PC-3 (cell line): ENCODE data around the gene D2HGDH.

ENCODE experiments used
- EZH2 ChIP-seq: fragments of 300-600 bp; sonication (generic); IDR thresholded peaks from one replicate; pipeline ENCODE4 v1.6.1; 2017; ENCODE audit warnings: antibody characterized with exemption, mild to moderate bottlenecking, low read length; ENCODE audit not compliant: unreplicated experiment
- EZH2phosphoT487 ChIP-seq: fragments of 300-600 bp; sonication (generic); IDR thresholded peaks from 2 replicates; pipeline ENCODE4 v1.6.1; 2018; ENCODE audit warnings: mild to moderate bottlenecking, antibody characterized with exemption, low read length, borderline replicate concordance
- TF ChIP-seq, protein P1 (sequence below): fragments of 300-600 bp; sonication (generic); conservative IDR thresholded peaks from 2 replicates; pipeline ENCODE4 v1.5.1; 2017; ENCODE audit warnings: antibody characterized with exemption, low read depth, mild to moderate bottlenecking, low read length

DNA sequence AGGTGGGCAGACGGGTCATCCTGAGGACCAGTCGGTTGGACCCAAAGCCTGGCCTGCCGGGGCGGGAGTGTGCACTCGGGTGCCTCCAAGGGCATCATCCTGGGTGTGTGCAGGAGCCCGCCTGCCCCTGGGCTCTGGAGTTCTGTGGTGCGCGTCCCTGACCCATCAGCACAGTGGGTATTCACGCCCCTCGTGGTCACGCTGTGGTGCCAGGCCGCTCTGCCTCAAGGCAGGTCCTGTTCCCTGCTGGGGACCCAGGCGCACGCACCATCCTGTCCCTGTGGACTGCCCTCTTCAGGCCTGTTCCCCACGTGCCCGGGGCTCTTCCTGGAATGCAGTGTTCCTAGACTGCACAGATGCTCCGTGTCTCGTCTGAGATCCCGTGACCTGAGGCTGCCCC lies 14.3 kb upstream of the D2HGDH start:
- TF ChIP-seq EZH2phosphoT487: no peak
- TF ChIP-seq, protein P1, sequence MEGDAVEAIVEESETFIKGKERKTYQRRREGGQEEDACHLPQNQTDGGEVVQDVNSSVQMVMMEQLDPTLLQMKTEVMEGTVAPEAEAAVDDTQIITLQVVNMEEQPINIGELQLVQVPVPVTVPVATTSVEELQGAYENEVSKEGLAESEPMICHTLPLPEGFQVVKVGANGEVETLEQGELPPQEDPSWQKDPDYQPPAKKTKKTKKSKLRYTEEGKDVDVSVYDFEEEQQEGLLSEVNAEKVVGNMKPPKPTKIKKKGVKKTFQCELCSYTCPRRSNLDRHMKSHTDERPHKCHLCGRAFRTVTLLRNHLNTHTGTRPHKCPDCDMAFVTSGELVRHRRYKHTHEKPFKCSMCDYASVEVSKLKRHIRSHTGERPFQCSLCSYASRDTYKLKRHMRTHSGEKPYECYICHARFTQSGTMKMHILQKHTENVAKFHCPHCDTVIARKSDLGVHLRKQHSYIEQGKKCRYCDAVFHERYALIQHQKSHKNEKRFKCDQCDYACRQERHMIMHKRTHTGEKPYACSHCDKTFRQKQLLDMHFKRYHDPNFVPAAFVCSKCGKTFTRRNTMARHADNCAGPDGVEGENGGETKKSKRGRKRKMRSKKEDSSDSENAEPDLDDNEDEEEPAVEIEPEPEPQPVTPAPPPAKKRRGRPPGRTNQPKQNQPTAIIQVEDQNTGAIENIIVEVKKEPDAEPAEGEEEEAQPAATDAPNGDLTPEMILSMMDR: no peak
- no peak for TF ChIP-seq EZH2
